GM18951 (cell line): ENCODE results near the gene ESRRG.

ENCODE experiments used
- POLR2A ChIP-seq: IDR thresholded peaks from 4 replicates; pipeline ENCODE4 v1.6.1; 2011; ENCODE audit warnings: mild to moderate bottlenecking; ENCODE audit not compliant: insufficient read length, insufficient read depth; ENCODE audit errors: extremely low read depth
- in situ Hi-C: fragments of 300-500 bp; cut with MboI; formaldehyde crosslinking; loops from one replicate; pipeline ENCODE4 v1.12.0; 2022; ENCODE audit warnings: low sequenced_read_pairs, mixed read lengths, inconsistent platforms; ENCODE audit not compliant: unreplicated experiment

Gene ESRRG

GRCh38 chr1:216723274-216723780 is at the start of gene ESRRG:
TSS of gene ESRRG (minus strand) at chr1:216723429. CDS start at chr1:216723299, 130 bp downstream.
- in situ Hi-C loops: no loop called here
- TF ChIP-seq POLR2A: no peak

GRCh38 chr1:216771922-216772321 is 48.7 kb upstream of the ESRRG start:
- TF ChIP-seq POLR2A: no peak
- in situ Hi-C loops: no loop called here

GRCh38 chr1:216766633-216767327 is 43.6 kb upstream of the ESRRG start:
- no peak for TF ChIP-seq POLR2A
- in situ Hi-C loops: no loop called here

- in situ Hi-C loops: no loop called here
- no peak for TF ChIP-seq POLR2A
Observed at GRCh38 chr1:216765346-216766300, 42.4 kb upstream of the ESRRG start.

GRCh38 chr1:216758161-216758560 is 34.9 kb upstream of the ESRRG start:
- in situ Hi-C loops: no loop called here
- no peak for TF ChIP-seq POLR2A

GRCh38 chr1:216757110-216757509 is 33.9 kb upstream of the ESRRG start:
- in situ Hi-C loops: no loop called here
- TF ChIP-seq POLR2A: no peak

- no peak for TF ChIP-seq POLR2A
- in situ Hi-C loops: no loop called here
Observed at GRCh38 chr1:216750961-216751360, 27.7 kb upstream of the ESRRG start.

GRCh38 chr1:216750031-216750627 is 26.9 kb upstream of the ESRRG start:
- in situ Hi-C loops: no loop called here
- TF ChIP-seq POLR2A: no peak

GRCh38 chr1:216749232-216749631 is 26.0 kb upstream of the ESRRG start:
- in situ Hi-C loops: no loop called here
- no peak for TF ChIP-seq POLR2A

GRCh38 chr1:216742625-216743024 is 19.4 kb upstream of the ESRRG start:
- TF ChIP-seq POLR2A: no peak
- in situ Hi-C loops: no loop called here

- no peak for TF ChIP-seq POLR2A
- in situ Hi-C loops: no loop called here
Observed at GRCh38 chr1:216740331-216740730, 17.1 kb upstream of the ESRRG start.

- in situ Hi-C loops: no loop called here
- no peak for TF ChIP-seq POLR2A
Observed at GRCh38 chr1:216739793-216740192, 16.6 kb upstream of the ESRRG start.

- in situ Hi-C loops: no loop called here
- TF ChIP-seq POLR2A: no peak
Observed at GRCh38 chr1:216732121-216732520, 8.9 kb upstream of the ESRRG start.

- no peak for TF ChIP-seq POLR2A
- in situ Hi-C loops: no loop called here
Observed at GRCh38 chr1:216731562-216731961, 8.3 kb upstream of the ESRRG start.

GRCh38 chr1:216726435-216726834 is 3.2 kb upstream of the ESRRG start:
- in situ Hi-C loops: no loop called here
- TF ChIP-seq POLR2A: no peak
